Measurements from ENCODE around the gene ARPIN. TPM values are rescaled to one million over a fixed set of nuclear protein-coding genes. Genes with fewer than 3 reads are reported as not detected.

Gene ARPIN
- total and polyA plus RNA-seq, 10 of the 15 experiments (the other 5 are each of a cell fraction or from before 2014, with no cell fraction given), result 0.02 to 0.04 TPM; not detected in 8

DNA sequence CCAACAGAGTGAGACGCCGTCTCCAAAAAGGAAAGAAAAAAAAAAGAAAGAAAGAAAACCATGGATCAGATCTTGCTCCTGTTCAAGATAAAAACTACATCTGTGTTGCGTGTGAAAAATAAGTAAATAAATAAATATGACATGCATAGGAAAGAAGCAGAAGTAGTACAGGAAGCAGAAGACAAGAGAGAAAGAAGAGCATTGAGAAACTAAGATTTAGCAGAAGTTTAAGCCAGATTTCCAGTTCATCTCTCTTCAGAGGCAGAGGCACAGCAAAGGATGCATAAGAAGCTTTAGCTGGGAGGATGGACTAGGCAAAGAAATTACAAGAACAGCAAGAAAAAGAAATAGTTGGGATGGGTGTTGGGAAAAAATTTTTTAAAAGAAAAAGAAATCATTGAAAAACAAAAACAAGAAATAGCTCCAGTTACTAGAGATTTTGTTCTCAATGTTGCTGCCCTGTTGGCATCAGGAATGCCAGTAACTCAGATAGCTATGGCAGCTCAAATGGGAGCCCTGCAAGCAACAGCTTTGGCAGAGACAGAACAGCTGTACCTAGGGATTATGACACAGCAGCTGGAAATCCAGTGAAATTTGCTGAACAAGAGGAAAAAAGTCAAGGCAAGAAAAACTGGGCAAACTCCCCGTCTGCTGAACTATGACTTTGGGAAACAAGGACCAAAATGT, 36.2 kb downstream of the ARPIN start (continued):
- TF ChIP-seq, protein P1, sequence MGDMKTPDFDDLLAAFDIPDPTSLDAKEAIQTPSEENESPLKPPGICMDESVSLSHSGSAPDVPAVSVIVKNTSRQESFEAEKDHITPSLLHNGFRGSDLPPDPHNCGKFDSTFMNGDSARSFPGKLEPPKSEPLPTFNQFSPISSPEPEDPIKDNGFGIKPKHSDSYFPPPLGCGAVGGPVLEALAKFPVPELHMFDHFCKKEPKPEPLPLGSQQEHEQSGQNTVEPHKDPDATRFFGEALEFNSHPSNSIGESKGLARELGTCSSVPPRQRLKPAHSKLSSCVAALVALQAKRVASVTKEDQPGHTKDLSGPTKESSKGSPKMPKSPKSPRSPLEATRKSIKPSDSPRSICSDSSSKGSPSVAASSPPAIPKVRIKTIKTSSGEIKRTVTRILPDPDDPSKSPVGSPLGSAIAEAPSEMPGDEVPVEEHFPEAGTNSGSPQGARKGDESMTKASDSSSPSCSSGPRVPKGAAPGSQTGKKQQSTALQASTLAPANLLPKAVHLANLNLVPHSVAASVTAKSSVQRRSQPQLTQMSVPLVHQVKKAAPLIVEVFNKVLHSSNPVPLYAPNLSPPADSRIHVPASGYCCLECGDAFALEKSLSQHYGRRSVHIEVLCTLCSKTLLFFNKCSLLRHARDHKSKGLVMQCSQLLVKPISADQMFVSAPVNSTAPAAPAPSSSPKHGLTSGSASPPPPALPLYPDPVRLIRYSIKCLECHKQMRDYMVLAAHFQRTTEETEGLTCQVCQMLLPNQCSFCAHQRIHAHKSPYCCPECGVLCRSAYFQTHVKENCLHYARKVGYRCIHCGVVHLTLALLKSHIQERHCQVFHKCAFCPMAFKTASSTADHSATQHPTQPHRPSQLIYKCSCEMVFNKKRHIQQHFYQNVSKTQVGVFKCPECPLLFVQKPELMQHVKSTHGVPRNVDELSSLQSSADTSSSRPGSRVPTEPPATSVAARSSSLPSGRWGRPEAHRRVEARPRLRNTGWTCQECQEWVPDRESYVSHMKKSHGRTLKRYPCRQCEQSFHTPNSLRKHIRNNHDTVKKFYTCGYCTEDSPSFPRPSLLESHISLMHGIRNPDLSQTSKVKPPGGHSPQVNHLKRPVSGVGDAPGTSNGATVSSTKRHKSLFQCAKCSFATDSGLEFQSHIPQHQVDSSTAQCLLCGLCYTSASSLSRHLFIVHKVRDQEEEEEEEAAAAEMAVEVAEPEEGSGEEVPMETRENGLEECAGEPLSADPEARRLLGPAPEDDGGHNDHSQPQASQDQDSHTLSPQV (IDR thresholded peaks at IDR 0.05), result no peak
- TF ChIP-seq, protein P2, sequence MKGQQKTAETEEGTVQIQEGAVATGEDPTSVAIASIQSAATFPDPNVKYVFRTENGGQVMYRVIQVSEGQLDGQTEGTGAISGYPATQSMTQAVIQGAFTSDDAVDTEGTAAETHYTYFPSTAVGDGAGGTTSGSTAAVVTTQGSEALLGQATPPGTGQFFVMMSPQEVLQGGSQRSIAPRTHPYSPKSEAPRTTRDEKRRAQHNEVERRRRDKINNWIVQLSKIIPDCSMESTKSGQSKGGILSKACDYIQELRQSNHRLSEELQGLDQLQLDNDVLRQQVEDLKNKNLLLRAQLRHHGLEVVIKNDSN (IDR thresholded peaks at IDR 0.05; ENCODE audit: borderline replicate concordance, extremely low read length, insufficient read depth, low read depth, low read length), result no peak
- TF ChIP-seq CBX3 (IDR thresholded peaks at IDR 0.05; ENCODE audit: borderline replicate concordance, low read depth) (no peak), SUZ12 (IDR thresholded peaks at IDR 0.05; ENCODE audit: unreplicated experiment) (no peak), SMARCA5 (IDR thresholded peaks at IDR 0.05) (no peak), IKZF1 (conservative IDR thresholded peaks at IDR 0.05) (no peak)
- TF ChIP-seq, protein P3, sequence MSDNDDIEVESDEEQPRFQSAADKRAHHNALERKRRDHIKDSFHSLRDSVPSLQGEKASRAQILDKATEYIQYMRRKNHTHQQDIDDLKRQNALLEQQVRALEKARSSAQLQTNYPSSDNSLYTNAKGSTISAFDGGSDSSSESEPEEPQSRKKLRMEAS (IDR thresholded peaks at IDR 0.05; ENCODE audit: low read depth, low read length), result no peak
